Fibroblast of lung (primary cell): ENCODE results near the gene PDCL3. TPM values are rescaled to one million over a fixed set of nuclear protein-coding genes. Genes with fewer than 3 reads are reported as not detected.

Source experiments
- DNase-seq, 2 donors: peaks; one replicate each; pipeline versions ENCODE4 v3.0.0 to v3.0.0-alpha.2; 2010; ENCODE audit warnings: low read depth in 2 of 2
- H2AFZ ChIP-seq: 2 replicates; pipeline ENCODE4 v1.5.1; 2012; ENCODE audit warnings: low read length, control low read depth, inconsistent platforms
- H3K27ac ChIP-seq: 2 replicates; pipeline ENCODE4 v1.5.1; 2011; ENCODE audit warnings: low read length, control low read depth; ENCODE audit not compliant: insufficient read depth
- H3K27me3 ChIP-seq: 2 replicates; pipeline ENCODE4 v1.5.1; 2011; ENCODE audit warnings: mild to moderate bottlenecking, low read length; ENCODE audit not compliant: control insufficient read depth, insufficient read depth
- H3K36me3 ChIP-seq: 2 replicates; pipeline ENCODE4 v1.5.1; 2011; ENCODE audit warnings: low read length; ENCODE audit not compliant: control insufficient read depth, insufficient read depth
- H3K4me1 ChIP-seq: 2 replicates; pipeline ENCODE4 v1.5.1; 2011; ENCODE audit warnings: low read length; ENCODE audit not compliant: control insufficient read depth, insufficient read depth; ENCODE audit errors: extremely low read depth
- H3K4me2 ChIP-seq: 2 replicates; pipeline ENCODE4 v1.5.1; 2011; ENCODE audit warnings: low read length, control low read depth; ENCODE audit not compliant: insufficient read depth; ENCODE audit errors: extremely low read depth
- H3K4me3 ChIP-seq, 4 experiments: fragments of 200-600 bp in 1 of 4; sonication (generic) in 1 of 4; replicated peaks in 1 of 4; 2 replicates each; pipeline ENCODE4 v1.5.1; 2011 to 2016; ENCODE audit warnings: low read length in 4 of 4, low read depth in 3 of 4, mild to moderate bottlenecking in 3 of 4, control low read depth in 2 of 4, inconsistent platforms in 1 of 4, mixed read lengths in 1 of 4; ENCODE audit not compliant: insufficient read depth in 1 of 4; ENCODE audit errors: control extremely low read depth in 1 of 4
- H3K79me2 ChIP-seq: 2 replicates; pipeline ENCODE4 v1.5.1; 2012; ENCODE audit warnings: mild to moderate bottlenecking, low read length, inconsistent platforms; ENCODE audit not compliant: control insufficient read depth, insufficient read depth
- H3K9ac ChIP-seq: 2 replicates; pipeline ENCODE4 v1.5.1; 2011; ENCODE audit warnings: mild to moderate bottlenecking, low read length, control low read depth; ENCODE audit not compliant: insufficient read depth
- H3K9me3 ChIP-seq: 2 replicates; pipeline ENCODE4 v1.5.1; 2012; ENCODE audit warnings: low read depth, low read length; ENCODE audit not compliant: control insufficient read depth, insufficient read depth
- H4K20me1 ChIP-seq: 2 replicates; pipeline ENCODE4 v1.5.1; 2011; ENCODE audit warnings: low read length; ENCODE audit not compliant: control insufficient read depth, insufficient read depth; ENCODE audit errors: extremely low read depth
- EZH2 ChIP-seq: IDR thresholded peaks from 2 replicates; pipeline ENCODE4 v1.5.1; 2012; ENCODE audit warnings: low read length, control low read depth, mild to moderate bottlenecking; ENCODE audit errors: missing control alignments
- polyA plus RNA-seq, 2 donors: library from polyadenylated mRNA; depleted of rRNA in 1 of 2; stranded (reverse) in 1 of 2; unstranded in 1 of 2; fragments of >200 nt; gene quantifications; 2 replicates each; pipeline ENCODE4 v1.2.1, GENCODE V29; 2011 to 2012; ENCODE audit warnings: missing spikeins in 1 of 2
- total RNA-seq: library from RNA; depleted of rRNA; stranded (reverse); fragments of >200 nt; gene quantifications from 2 replicates; pipeline ENCODE4 v1.2.1, GENCODE V29; 2014
- TF ChIP-seq, protein P1 (sequence below), 2 donors: IDR thresholded peaks in 1 of 2; conservative IDR thresholded peaks in 1 of 2; 1 replicate in 1 of 2; 2 replicates in 1 of 2; pipeline ENCODE4 v1.5.1; 2011 to 2012; ENCODE audit warnings: low read length in 2 of 2, control low read depth in 1 of 2, inconsistent platforms in 1 of 2, low read depth in 1 of 2, mild to moderate bottlenecking in 1 of 2

PDCL3 gene
- total and polyA plus RNA-seq, 2 donors (not counting 1 experiment from before 2014, with no cell fraction given), result 11.4 to 29.0 TPM

DNA sequence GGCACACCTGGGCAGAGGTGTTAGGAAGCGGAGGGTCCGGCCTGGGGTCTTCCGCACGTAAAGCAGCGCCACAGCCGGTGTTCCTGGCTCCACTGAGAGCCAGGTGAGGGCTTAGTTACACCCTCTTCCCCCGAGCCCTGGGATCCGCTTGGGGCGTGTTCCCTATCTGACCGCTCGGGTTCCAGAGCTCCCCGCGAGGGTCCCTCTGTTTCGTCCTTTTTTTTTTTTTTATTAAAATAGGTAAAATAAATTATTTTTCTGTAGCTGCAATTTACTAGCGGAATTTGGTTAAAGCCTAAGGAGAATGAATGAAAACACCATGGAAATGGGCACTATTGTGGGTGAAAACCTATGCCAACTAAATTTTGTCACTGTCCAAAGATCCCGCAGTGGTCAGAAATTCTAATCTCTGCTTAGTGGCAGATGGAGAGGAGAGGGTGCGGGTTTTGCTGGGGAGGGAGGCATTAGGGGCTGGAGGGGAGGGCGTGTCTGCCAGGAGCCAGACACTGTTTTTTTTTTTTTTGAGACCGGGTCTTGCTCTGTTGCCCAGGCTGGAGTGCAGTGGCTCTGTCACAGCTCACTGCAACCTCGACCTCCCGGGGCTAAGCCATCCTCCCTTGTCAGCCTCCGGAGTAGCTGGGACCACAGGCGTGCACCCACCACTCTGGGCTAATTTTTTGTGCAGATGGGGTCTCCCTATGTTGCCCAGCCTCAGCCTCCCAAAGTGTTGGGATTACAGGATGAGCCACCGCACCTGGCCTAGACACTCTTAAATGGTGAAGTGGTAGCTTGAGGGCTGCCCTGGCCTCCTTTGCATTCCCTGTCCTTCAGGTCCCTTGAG, 834 bp downstream of the PDCL3 start:
- Histone ChIP-seq H3K4me2 (peak overlapping the region; percentile 72), H3K4me3 (peak overlapping the region; percentile 86 to 95 (median 90)), H3K9ac (peak overlapping the region; percentile 91), H3K4me1 (no peaks in the 10 kb centered on the region), H3K79me2 (peaks cover 3% of the 10 kb centered on the region), H4K20me1 (no peaks in the 10 kb centered on the region), H2AFZ (peak overlapping the region; percentile 90), H3K36me3 (no peaks in the 10 kb centered on the region), H3K27me3 (no peaks in the 10 kb centered on the region), H3K9me3 (no peaks in the 10 kb centered on the region), H3K27ac (peak overlapping the region; percentile 79)
- TF ChIP-seq, protein P1, sequence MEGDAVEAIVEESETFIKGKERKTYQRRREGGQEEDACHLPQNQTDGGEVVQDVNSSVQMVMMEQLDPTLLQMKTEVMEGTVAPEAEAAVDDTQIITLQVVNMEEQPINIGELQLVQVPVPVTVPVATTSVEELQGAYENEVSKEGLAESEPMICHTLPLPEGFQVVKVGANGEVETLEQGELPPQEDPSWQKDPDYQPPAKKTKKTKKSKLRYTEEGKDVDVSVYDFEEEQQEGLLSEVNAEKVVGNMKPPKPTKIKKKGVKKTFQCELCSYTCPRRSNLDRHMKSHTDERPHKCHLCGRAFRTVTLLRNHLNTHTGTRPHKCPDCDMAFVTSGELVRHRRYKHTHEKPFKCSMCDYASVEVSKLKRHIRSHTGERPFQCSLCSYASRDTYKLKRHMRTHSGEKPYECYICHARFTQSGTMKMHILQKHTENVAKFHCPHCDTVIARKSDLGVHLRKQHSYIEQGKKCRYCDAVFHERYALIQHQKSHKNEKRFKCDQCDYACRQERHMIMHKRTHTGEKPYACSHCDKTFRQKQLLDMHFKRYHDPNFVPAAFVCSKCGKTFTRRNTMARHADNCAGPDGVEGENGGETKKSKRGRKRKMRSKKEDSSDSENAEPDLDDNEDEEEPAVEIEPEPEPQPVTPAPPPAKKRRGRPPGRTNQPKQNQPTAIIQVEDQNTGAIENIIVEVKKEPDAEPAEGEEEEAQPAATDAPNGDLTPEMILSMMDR (conservative IDR thresholded peaks at IDR 0.05 in 1 of 2, IDR thresholded peaks at IDR 0.05 in 1 of 2; ENCODE audit: low read depth in 1 of 2, low read length in 2 of 2), result no peak
- no peak for TF ChIP-seq EZH2
- DNase-seq, result no peak

DNA sequence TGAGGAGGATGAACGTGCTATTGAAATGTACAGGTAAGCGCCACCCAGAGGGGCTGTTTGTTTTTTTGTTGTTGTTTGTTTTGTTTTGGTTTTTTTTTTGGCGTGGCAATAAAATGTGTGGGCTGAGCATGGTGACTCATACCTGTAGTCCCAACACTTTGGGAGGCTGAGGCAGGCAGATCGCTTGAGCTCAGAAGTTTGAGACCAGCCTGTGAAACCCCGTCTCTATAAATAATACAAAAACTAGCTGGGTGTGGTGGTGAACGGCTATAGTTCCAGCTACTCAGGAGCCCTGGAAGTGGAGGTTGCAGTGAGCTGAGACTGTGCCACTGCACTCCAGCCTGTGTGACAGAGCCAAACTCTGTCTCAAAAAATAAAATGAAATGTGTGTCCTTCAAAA, 6.2 kb downstream of the PDCL3 start:
- peaks cover under 1% of the 10 kb centered on the region for H3K79me2 ChIP-seq
- H3K4me3 ChIP-seq, result no peak overlapping the region
- H3K4me2 ChIP-seq, result no peak overlapping the region
- no peaks in the 10 kb centered on the region for H3K36me3 ChIP-seq
- H3K27me3 ChIP-seq, result no peaks in the 10 kb centered on the region
- H2AFZ ChIP-seq, result no peak overlapping the region
- TF ChIP-seq, protein P1 (conservative IDR thresholded peaks at IDR 0.05 in 1 of 2, IDR thresholded peaks at IDR 0.05 in 1 of 2; ENCODE audit: low read depth in 1 of 2, low read length in 2 of 2), result no peak
- TF ChIP-seq EZH2, result no peak
- H3K9ac ChIP-seq, result no peak overlapping the region
- DNase-seq, result no peak
- no peaks in the 10 kb centered on the region for H4K20me1 ChIP-seq
- H3K9me3 ChIP-seq, result no peaks in the 10 kb centered on the region
- no peaks in the 10 kb centered on the region for H3K4me1 ChIP-seq
- no peak overlapping the region for H3K27ac ChIP-seq

DNA sequence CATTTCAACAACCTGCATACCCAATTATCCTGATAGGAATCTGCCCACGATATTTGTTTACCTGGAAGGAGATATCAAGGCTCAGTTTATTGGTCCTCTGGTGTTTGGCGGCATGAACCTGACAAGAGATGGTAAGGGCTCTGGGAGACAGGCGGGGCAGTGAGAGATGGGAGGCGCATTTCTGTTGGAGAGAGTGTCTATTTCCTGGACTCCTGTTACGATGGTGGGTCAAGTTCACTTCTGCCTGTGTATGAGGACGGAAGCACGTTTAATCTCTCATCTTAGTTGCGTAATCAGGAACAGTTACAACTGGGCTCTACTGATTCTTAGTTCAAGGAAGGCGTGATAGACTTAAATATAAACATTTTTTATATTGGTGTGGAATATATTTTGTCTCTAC, 8.9 kb downstream of the PDCL3 start:
- TF ChIP-seq, protein P1 (conservative IDR thresholded peaks at IDR 0.05 in 1 of 2, IDR thresholded peaks at IDR 0.05 in 1 of 2; ENCODE audit: low read depth in 1 of 2, low read length in 2 of 2), result no peak
- TF ChIP-seq EZH2, result no peak
- Histone ChIP-seq H3K4me1 (no peaks in the 10 kb centered on the region), H3K27me3 (no peaks in the 10 kb centered on the region), H3K27ac (no peak overlapping the region), H3K4me2 (no peak overlapping the region), H3K79me2 (no peaks in the 10 kb centered on the region), H2AFZ (no peak overlapping the region), H3K4me3 (no peak overlapping the region), H3K9me3 (no peaks in the 10 kb centered on the region), H3K9ac (no peak overlapping the region), H3K36me3 (no peaks in the 10 kb centered on the region), H4K20me1 (no peaks in the 10 kb centered on the region)
- peak in 1 of 2 donors; percentile 25 for DNase-seq
